ENCODE results near the gene FBXL4.

DNA sequence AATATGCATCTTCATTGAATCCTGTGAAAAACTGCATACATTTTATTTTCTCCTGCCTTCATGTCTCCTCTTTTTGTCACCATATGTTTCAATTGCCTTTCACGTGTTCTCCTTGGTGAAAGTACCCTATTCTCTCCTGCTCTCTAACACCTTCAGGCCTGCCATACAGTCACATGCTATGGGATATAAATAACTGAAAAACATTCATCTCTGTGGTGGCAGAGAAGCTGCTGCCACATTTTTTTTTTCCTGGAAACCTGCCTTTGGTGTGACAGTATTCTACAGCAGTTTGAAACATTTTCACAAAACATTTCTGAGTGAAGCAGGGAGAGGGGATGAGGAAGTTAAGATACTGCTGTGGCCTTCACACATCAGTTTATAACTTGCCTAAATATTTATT is 44.8 kb upstream of the FBXL4 start:
- TF ChIP-seq, protein P1, sequence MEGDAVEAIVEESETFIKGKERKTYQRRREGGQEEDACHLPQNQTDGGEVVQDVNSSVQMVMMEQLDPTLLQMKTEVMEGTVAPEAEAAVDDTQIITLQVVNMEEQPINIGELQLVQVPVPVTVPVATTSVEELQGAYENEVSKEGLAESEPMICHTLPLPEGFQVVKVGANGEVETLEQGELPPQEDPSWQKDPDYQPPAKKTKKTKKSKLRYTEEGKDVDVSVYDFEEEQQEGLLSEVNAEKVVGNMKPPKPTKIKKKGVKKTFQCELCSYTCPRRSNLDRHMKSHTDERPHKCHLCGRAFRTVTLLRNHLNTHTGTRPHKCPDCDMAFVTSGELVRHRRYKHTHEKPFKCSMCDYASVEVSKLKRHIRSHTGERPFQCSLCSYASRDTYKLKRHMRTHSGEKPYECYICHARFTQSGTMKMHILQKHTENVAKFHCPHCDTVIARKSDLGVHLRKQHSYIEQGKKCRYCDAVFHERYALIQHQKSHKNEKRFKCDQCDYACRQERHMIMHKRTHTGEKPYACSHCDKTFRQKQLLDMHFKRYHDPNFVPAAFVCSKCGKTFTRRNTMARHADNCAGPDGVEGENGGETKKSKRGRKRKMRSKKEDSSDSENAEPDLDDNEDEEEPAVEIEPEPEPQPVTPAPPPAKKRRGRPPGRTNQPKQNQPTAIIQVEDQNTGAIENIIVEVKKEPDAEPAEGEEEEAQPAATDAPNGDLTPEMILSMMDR (IDR thresholded peaks at IDR 0.05) = no peak
- no peak for TF ChIP-seq POLR2A (IDR thresholded peaks at IDR 0.05)

Data from testis (tissue), 2 donors.